ENCODE results near the gene FOSB.

GRCh38 chr19:45424191-45425058 lies 43.4 kb upstream of the FOSB start:
- TF ChIP-seq, protein P1, sequence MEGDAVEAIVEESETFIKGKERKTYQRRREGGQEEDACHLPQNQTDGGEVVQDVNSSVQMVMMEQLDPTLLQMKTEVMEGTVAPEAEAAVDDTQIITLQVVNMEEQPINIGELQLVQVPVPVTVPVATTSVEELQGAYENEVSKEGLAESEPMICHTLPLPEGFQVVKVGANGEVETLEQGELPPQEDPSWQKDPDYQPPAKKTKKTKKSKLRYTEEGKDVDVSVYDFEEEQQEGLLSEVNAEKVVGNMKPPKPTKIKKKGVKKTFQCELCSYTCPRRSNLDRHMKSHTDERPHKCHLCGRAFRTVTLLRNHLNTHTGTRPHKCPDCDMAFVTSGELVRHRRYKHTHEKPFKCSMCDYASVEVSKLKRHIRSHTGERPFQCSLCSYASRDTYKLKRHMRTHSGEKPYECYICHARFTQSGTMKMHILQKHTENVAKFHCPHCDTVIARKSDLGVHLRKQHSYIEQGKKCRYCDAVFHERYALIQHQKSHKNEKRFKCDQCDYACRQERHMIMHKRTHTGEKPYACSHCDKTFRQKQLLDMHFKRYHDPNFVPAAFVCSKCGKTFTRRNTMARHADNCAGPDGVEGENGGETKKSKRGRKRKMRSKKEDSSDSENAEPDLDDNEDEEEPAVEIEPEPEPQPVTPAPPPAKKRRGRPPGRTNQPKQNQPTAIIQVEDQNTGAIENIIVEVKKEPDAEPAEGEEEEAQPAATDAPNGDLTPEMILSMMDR (IDR thresholded peaks at IDR 0.05) = no peak
- TF ChIP-seq KDM1A (IDR thresholded peaks at IDR 0.05; ENCODE audit: low read depth) (no peak), HOXA7 (CRISPR knock-in tag; IDR thresholded peaks at IDR 0.05) (no peak; the same call in 1 of the 2 replicates), CBX2 (IDR thresholded peaks at IDR 0.05; ENCODE audit: borderline replicate concordance, low read depth) (no peak), GATA3 (IDR thresholded peaks at IDR 0.05; ENCODE audit: borderline replicate concordance) (no peak; the same call in 1 of the 2 replicates), CEBPB (IDR thresholded peaks at IDR 0.05) (no peak; a peak in 1 of 4 replicates), POLR2A (IDR thresholded peaks at IDR 0.05; ENCODE audit: low read length) (peak; percentile 62), CHD2 (IDR thresholded peaks at IDR 0.05; ENCODE audit: low read length, partially characterized antibody) (no peak), ZFP36 (IDR thresholded peaks at IDR 0.05; ENCODE audit: borderline replicate concordance, partially characterized antibody) (peak; percentile 100), ZSCAN20 (CRISPR knock-in tag; IDR thresholded peaks at IDR 0.05) (no peak), ESRRA (IDR thresholded peaks at IDR 0.05; ENCODE audit: borderline replicate concordance, low read length) (0 out of 2 replicates have a peak, but pooled peaks have one; percentile 6), SMC3 (IDR thresholded peaks at IDR 0.05) (no peak), EP300 (IDR thresholded peaks at IDR 0.05) (peak; percentile 20 to 40; a peak in 2 of 5 replicates)
- TF ChIP-seq, protein P2, sequence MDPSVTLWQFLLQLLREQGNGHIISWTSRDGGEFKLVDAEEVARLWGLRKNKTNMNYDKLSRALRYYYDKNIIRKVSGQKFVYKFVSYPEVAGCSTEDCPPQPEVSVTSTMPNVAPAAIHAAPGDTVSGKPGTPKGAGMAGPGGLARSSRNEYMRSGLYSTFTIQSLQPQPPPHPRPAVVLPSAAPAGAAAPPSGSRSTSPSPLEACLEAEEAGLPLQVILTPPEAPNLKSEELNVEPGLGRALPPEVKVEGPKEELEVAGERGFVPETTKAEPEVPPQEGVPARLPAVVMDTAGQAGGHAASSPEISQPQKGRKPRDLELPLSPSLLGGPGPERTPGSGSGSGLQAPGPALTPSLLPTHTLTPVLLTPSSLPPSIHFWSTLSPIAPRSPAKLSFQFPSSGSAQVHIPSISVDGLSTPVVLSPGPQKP (IDR thresholded peaks at IDR 0.05; ENCODE audit: low read depth, low read length) = no peak
